GM19372 (cell line): ENCODE measurements around the gene C6orf89.
"Not testable (repeated sequence)": the region's sequence is repeated elsewhere in the genome, so short reads cannot be mapped to it uniquely, and the experiment has no call there.

Experiments used
- ATAC-seq: cut with Tn5 transposase; IDR thresholded peaks from one replicate; pipeline ENCODE4 v1.9.1; 2021; ENCODE audit warnings: mild to moderate bottlenecking, low read depth, moderate library complexity; ENCODE audit not compliant: unreplicated experiment

Gene C6orf89

GRCh38 chr6:36942329-36942728, 56.6 kb downstream of the C6orf89 start:
- not testable (repeated sequence) for ATAC-seq

- no peak for ATAC-seq
Observed at GRCh38 chr6:36944650-36945049, 58.9 kb downstream of the C6orf89 start.

GRCh38 chr6:36945301-36945700, 59.5 kb downstream of the C6orf89 start:
- no peak for ATAC-seq

- ATAC-seq: no peak
Observed at GRCh38 chr6:36946526-36946925, 60.8 kb downstream of the C6orf89 start.

- no peak for ATAC-seq
Observed at GRCh38 chr6:36947570-36948351, 62.0 kb downstream of the C6orf89 start.

- ATAC-seq: not testable (repeated sequence)
Observed at GRCh38 chr6:36949076-36949475, 63.3 kb downstream of the C6orf89 start.

- ATAC-seq: no peak
Observed at GRCh38 chr6:36949636-36950035, 63.9 kb downstream of the C6orf89 start.

GRCh38 chr6:36953931-36954261, 68.1 kb downstream of the C6orf89 start:
- ATAC-seq: no peak

- ATAC-seq: no peak
Observed at GRCh38 chr6:36954262-36954931, 68.6 kb downstream of the C6orf89 start, which contains the start of gene PI16. Gene PI16, plus strand, starts transcription at chr6:36954738. Its CDS starts 23 bp downstream, at chr6:36954761.

GRCh38 chr6:36955136-36955535, 69.4 kb downstream of the C6orf89 start:
- ATAC-seq: no peak

GRCh38 chr6:36955671-36956445, 70.1 kb downstream of the C6orf89 start:
- no peak for ATAC-seq

GRCh38 chr6:36956446-36956820, 70.7 kb downstream of the C6orf89 start:
- ATAC-seq: no peak

- no peak for ATAC-seq
Observed at GRCh38 chr6:36957773-36958271, 72.1 kb downstream of the C6orf89 start.

- no peak for ATAC-seq
Observed at GRCh38 chr6:36958775-36959554, 73.2 kb downstream of the C6orf89 start.

GRCh38 chr6:36959555-36960250, 74.0 kb downstream of the C6orf89 start:
- no peak for ATAC-seq

GRCh38 chr6:36961441-36962435, 76.0 kb downstream of the C6orf89 start:
- no peak for ATAC-seq

- no peak for ATAC-seq
Observed at GRCh38 chr6:36962874-36963273, 77.1 kb downstream of the C6orf89 start.

- peak; percentile 51 for ATAC-seq
Observed at GRCh38 chr6:36963451-36964290, 77.9 kb downstream of the C6orf89 start.
